Mesothelial cell of epicardium (in vitro differentiated cells): ENCODE results near the gene GALNT10. TPM values are rescaled to one million over a fixed set of nuclear protein-coding genes. Genes with fewer than 3 reads are reported as not detected.

Experiments
- DNase-seq, 2 experiments: peaks; one replicate each; pipeline ENCODE4 v3.0.0; 2021; ENCODE audit warnings: low spot score in 2 of 2; ENCODE audit not compliant: unreplicated experiment in 2 of 2
- H3K27ac Mint-ChIP-seq: 2 replicates; pipeline ENCODE4 v1.8.0; 2021; ENCODE audit warnings: mixed read lengths
- H3K27me3 Mint-ChIP-seq: 2 replicates; pipeline ENCODE4 v1.8.0; 2021; ENCODE audit warnings: low read depth, mixed read lengths
- H3K36me3 Mint-ChIP-seq: 2 replicates; pipeline ENCODE4 v1.8.0; 2021; ENCODE audit warnings: mixed read lengths
- H3K4me1 Mint-ChIP-seq: 2 replicates; pipeline ENCODE4 v1.8.0; 2021; ENCODE audit warnings: mixed read lengths
- H3K4me3 Mint-ChIP-seq: 2 replicates; pipeline ENCODE4 v1.8.0; 2021; ENCODE audit warnings: mild to moderate bottlenecking, moderate library complexity, mixed read lengths
- H3K9me3 Mint-ChIP-seq: 2 replicates; pipeline ENCODE4 v1.8.0; 2021; ENCODE audit warnings: mixed read lengths
- CTCF ChIP-seq: fragments of 200-600 bp; sonication (generic); IDR thresholded peaks from one replicate; pipeline ENCODE4 v1.5.0; 2021; ENCODE audit warnings: antibody characterized with exemption; ENCODE audit not compliant: unreplicated experiment
- total RNA-seq: library from RNA; stranded (reverse); gene quantifications from 3 replicates; pipeline ENCODE4 v1.2.1, GENCODE V29; 2021

GALNT10 gene
- total RNA-seq, 1 donor from 2014 or later, result 13.9 TPM

- no peak for DNase-seq
- Mint-ChIP-seq H3K27ac (no peak overlapping the region), H3K4me1 (no peaks in the 10 kb centered on the region), H3K27me3 (no peaks in the 10 kb centered on the region), H3K4me3 (no peak overlapping the region), H3K36me3 (peaks cover 2% of the 10 kb centered on the region), H3K9me3 (peaks cover 10% of the 10 kb centered on the region)
- TF ChIP-seq CTCF, result no peak
Observed at GRCh38 chr5:154329062-154329461, 138.5 kb downstream of the GALNT10 start.

- Mint-ChIP-seq H3K4me1 (no peaks in the 10 kb centered on the region), H3K9me3 (peaks cover 10% of the 10 kb centered on the region), H3K27ac (no peak overlapping the region), H3K4me3 (no peak overlapping the region), H3K27me3 (no peaks in the 10 kb centered on the region), H3K36me3 (peaks cover 2% of the 10 kb centered on the region)
- DNase-seq, result no peak
- no peak for TF ChIP-seq CTCF
Observed at GRCh38 chr5:154329519-154330040, 139.0 kb downstream of the GALNT10 start.

DNA sequence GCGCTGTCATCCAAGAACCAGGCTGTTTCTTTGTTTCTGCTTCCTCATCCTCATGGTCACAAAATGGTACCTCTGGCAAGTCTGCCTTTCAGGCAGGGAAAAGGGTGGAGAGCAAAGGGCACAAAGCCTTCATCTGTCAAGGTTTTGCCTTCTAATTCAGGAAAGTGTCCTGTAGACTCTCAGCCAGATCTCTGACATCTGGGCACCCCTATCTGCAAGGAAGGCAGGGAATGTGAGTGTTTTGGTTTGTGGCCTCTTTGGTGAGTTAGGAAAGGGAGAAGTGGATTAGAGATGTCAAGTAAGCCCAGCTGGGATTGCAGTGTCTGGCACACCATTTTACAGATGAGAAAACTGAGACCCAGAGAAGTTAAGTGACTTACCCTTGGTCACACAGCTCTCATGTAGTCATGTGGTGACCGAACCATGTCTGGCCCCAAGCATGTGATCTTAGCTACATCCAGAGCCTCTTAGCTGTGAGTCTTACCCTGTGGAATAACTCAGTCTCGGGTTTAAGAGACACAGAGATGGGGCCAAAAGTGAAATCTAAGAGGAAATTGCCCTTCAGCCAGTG, 139.6 kb downstream of the GALNT10 start:
- Mint-ChIP-seq H3K36me3 (no peaks in the 10 kb centered on the region), H3K4me3 (no peak overlapping the region), H3K4me1 (no peaks in the 10 kb centered on the region), H3K27ac (no peak overlapping the region), H3K27me3 (no peaks in the 10 kb centered on the region), H3K9me3 (peaks cover 10% of the 10 kb centered on the region)
- DNase-seq, result no peak
- TF ChIP-seq CTCF, result no peak

GRCh38 chr5:154331232-154331631, 140.7 kb downstream of the GALNT10 start:
- H3K4me3 Mint-ChIP-seq, result no peak overlapping the region
- H3K4me1 Mint-ChIP-seq, result no peaks in the 10 kb centered on the region
- DNase-seq, result no peak
- no peak overlapping the region for H3K27ac Mint-ChIP-seq
- no peak for TF ChIP-seq CTCF
- H3K27me3 Mint-ChIP-seq, result no peaks in the 10 kb centered on the region
- H3K9me3 Mint-ChIP-seq, result peaks cover 4% of the 10 kb centered on the region
- no peaks in the 10 kb centered on the region for H3K36me3 Mint-ChIP-seq

DNA sequence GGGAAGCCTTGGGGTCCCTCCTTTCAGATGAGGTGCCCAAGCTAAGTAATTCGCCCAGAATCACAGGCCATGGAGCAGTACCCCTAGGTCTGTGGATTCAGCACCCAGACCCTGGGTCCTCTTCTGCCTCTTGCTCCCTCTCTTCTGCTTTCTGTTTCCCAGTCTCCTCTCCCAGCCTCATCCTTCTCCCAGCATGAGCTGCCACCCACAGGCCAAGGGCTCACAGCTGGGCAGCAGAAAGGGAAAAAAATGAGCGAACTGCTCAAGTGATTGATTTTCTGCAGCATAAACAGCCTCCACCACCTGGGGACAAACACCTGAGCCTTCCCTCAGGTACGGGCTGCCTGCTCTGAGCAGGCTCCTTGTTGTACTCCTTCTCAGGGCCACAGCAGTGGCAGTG, 141.4 kb downstream of the GALNT10 start:
- no peaks in the 10 kb centered on the region for H3K9me3 Mint-ChIP-seq

More for the DNA sequence above, 141.4 kb downstream of the GALNT10 start:
- no peaks in the 10 kb centered on the region for H3K4me1 Mint-ChIP-seq
- no peak overlapping the region for H3K27ac Mint-ChIP-seq
- DNase-seq, result no peak
- H3K27me3 Mint-ChIP-seq, result no peaks in the 10 kb centered on the region
- H3K4me3 Mint-ChIP-seq, result no peak overlapping the region
- no peak for TF ChIP-seq CTCF
- no peaks in the 10 kb centered on the region for H3K36me3 Mint-ChIP-seq
